Left ventricle myocardium superior (tissue), 1 donor: ENCODE results near the gene BHLHE23. TPM values are rescaled to one million over a fixed set of nuclear protein-coding genes. Genes with fewer than 3 reads are reported as not detected.

ENCODE experiments used
- ATAC-seq: fragments of 200-7000 bp; cut with Tn5 transposase; one replicate; pipeline ENCODE4 v1.9.1; 2020; ENCODE audit warnings: mild to moderate bottlenecking, moderate library complexity
- DNase-seq: peaks from one replicate; pipeline ENCODE4 v3.0.0-alpha.2; 2020
- intact Hi-C: fragments of 100-400 bp; cut with micrococcal nuclease; formaldehyde crosslinking; loops from one replicate; pipeline ENCODE4 v1.11.0; 2022
- long read RNA-seq: library from polyadenylated mRNA; unstranded; transcript quantifications from one replicate; pipeline ENCODE4 v2.0.0, GENCODE V29; 2021
- total RNA-seq: library from RNA; stranded (reverse); fragmentation: NEBNext Ultra II Directional; extraction: Animal tissue kit (Norgen Biotek cat#: 25700); gene quantifications from one replicate; pipeline ENCODE4 v1.2.1, GENCODE V29; 2021
- donor health status: DM: no; HTN: yes; CAD: no; lungs with severe emphysema.

Gene BHLHE23
- total RNA-seq, result not detected
- long read RNA-seq, result 0 reads

GRCh38 chr20:63006540-63007359, at the start of gene BHLHE23:
Gene BHLHE23 (minus strand): TSS chr20:63006964. CDS start chr20:63006774, 190 bp downstream.
- peak; percentile 46 for DNase-seq
- peak; percentile 21 for ATAC-seq
- intact Hi-C loops, result loop anchor here (10.0 kb wide), 1 partner anchor 132 kb away; no protein-coding TSS in a partner anchor

DNA sequence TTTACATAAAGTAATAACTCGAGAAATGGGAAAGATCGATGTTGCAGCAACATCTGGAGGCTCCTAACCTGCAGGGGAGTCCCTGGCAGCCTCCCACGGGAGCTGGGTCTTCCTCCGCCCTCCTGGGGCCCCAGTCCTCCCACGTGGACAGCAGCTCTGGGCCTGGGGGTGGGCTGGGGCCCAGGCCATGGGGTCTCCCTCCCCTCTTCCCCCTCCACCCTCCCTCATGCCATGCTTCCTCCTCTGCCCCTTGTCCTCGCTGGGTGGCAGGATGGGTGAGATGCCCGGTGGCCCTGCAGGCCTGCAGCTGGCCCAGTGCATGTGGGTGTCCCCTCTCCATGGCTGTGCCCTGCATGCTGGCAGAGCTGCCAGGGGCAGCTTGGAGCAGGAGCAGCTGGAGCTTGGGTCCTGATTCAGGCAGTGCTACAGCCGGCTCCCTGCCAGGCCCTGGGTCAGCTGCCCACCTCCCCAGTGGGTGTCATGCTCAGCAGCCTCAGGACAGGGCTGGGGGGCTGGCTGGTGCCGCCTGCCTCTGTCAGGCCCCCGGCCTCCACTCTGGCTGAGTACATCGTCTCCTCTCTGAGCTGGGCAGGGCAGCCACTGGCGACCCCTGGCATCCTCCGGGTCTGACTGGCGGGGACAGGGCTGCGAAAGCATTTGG, 48.9 kb upstream of the BHLHE23 start:
- DNase-seq (peak; percentile 24), ATAC-seq (no peak)
- intact Hi-C loops, result no loop called here

GRCh38 chr20:63054681-63055240, 48.0 kb upstream of the BHLHE23 start:
- intact Hi-C loops, result no loop called here
- ATAC-seq (no peak), DNase-seq (peak; percentile 19)

- DNase-seq (peak; percentile 5), ATAC-seq (no peak)
- intact Hi-C loops, result no loop called here
These were observed 47.3 kb upstream of the BHLHE23 start for GRCh38 chr20:63054103-63054474.

GRCh38 chr20:63053432-63054102, 46.8 kb upstream of the BHLHE23 start:
- intact Hi-C loops, result no loop called here
- ATAC-seq, result no peak
- peak; percentile 12 for DNase-seq

DNA sequence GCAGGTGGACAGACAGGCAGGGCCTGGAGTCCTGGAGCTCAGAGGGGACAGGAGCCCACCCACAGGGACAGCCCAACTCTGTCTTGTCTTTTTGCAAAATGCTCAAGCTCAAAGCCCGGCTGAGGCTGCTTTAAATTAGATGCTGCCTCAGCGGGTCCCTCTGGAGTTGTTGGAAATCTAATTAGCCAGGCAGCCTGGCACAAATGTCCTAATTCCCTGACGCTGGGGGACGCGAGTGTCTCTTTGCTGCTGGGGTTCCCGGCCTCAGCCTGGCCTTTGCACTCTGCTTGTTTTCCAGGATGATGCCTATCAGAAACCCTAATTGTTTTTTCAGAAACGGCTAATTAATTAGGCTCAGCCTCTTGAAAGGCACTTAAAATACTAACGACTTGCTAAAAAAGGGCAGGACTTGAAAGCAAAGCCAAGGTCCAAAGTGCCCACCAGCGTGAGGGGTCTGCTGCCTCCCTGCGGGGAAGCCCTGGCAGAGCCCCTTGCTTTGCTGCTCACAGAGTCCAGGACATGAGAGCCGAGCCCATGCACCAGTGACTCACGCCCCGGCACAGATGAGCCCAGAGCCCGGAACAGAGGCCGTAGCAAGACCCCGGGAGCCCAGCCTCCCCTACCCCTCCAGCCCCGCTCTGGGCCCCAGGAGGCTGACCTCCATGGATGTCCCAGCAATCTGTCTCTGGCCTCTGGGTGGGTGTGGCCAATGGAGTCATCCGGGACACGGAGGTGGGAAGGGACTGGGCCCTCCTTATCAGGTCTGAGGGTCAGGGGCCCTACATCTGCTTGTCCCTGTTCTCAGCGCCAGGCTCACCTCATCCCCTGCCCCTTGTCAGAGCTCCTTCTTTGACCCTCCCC, 46.0 kb upstream of the BHLHE23 start:
- intact Hi-C loops, result no loop called here
- peak; percentile 22 for DNase-seq
- no peak for ATAC-seq

- DNase-seq (peak; percentile 9), ATAC-seq (no peak)
- intact Hi-C loops, result no loop called here
These were observed 45.1 kb upstream of the BHLHE23 start for GRCh38 chr20:63051911-63052310.

GRCh38 chr20:63051186-63051860, 44.6 kb upstream of the BHLHE23 start:
- ATAC-seq, result no peak
- DNase-seq, result peak; percentile 18
- intact Hi-C loops, result no loop called here

GRCh38 chr20:63050406-63050805, 43.6 kb upstream of the BHLHE23 start:
- DNase-seq, result peak; percentile 9
- intact Hi-C loops, result no loop called here
- no peak for ATAC-seq

- no peak for ATAC-seq
- peak; percentile 19 for DNase-seq
- intact Hi-C loops, result no loop called here
These were observed 42.9 kb upstream of the BHLHE23 start for GRCh38 chr20:63049561-63050221.

GRCh38 chr20:63049191-63049518, 42.4 kb upstream of the BHLHE23 start:
- intact Hi-C loops, result no loop called here
- DNase-seq (no peak), ATAC-seq (no peak)

GRCh38 chr20:63048516-63049190, 41.9 kb upstream of the BHLHE23 start:
- DNase-seq, result peak; percentile 15
- ATAC-seq, result no peak
- intact Hi-C loops, result no loop called here

- ATAC-seq (no peak), DNase-seq (peak; percentile 7)
- intact Hi-C loops, result no loop called here
These were observed 41.2 kb upstream of the BHLHE23 start for GRCh38 chr20:63047946-63048345.

GRCh38 chr20:63047267-63047666, 40.5 kb upstream of the BHLHE23 start:
- intact Hi-C loops, result no loop called here
- no peak for ATAC-seq

DNA sequence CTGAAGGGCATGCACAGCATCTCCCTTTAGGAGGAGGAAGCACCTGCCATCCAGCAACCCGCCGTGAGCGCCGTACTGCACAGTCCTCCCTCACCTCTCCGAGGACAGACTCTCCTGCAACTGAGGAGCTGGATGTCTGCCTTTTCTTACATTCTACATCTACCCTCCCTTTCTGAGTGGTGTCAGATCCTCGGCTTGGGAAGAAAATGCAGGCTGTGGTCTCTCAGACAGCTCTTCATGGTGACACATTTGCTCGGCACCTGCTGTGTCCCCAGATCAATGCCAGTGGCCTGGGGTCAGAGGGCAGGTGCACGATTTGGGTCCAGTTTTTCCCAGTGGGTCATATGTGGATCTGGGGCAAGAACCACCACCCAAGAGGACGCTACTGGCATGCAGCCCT, 40.1 kb upstream of the BHLHE23 start:
- peak; percentile 3 for DNase-seq
- no peak for ATAC-seq
- intact Hi-C loops, result no loop called here

More at GRCh38 chr20:63047267-63047666, 40.5 kb upstream of the BHLHE23 start:
- DNase-seq, result no peak

- intact Hi-C loops, result no loop called here
- DNase-seq, result peak; percentile 5
- no peak for ATAC-seq
These were observed 39.2 kb upstream of the BHLHE23 start for GRCh38 chr20:63045991-63046390.

DNA sequence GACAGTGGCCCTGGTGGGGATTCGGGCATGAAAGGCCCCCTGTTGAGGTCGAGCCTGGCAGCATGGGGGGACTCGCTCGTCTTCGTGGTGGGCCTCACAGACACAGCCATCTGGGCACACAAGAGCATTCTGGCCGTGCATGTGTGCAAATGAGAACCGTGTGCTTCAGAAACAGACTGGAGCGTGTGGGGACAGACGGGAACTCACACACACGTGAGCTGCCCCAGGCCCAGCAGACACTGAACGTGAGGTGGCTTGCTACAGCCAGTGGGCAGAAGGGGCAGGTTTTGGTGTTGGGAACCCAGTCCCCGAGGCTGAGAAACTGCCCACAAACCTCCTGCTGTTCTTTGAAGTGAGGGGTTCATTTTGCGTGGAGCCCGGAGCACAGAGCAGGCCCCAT, 38.6 kb upstream of the BHLHE23 start:
- intact Hi-C loops, result no loop called here
- DNase-seq (peak; percentile 12), ATAC-seq (no peak)
